Measurements from ENCODE around the gene SERTM1.

Gene SERTM1

GRCh38 chr13:36673838-36674326 is at the start of gene SERTM1:
Gene SERTM1, plus strand, starts transcription at chr13:36674020. Its CDS starts 21,059 bp downstream, at chr13:36695079.
- no peak for DNase-seq

GRCh38 chr13:36628377-36629056 is 45.3 kb upstream of the SERTM1 start:
- no peak for DNase-seq

GRCh38 chr13:36629057-36629385 is 44.8 kb upstream of the SERTM1 start:
- no peak for DNase-seq

- DNase-seq, result no peak
Observed at GRCh38 chr13:36630181-36630803, 43.5 kb upstream of the SERTM1 start.

- DNase-seq, result no peak
Observed at GRCh38 chr13:36639610-36640009, 34.2 kb upstream of the SERTM1 start.

- DNase-seq, result no peak
Observed at GRCh38 chr13:36650611-36651010, 23.2 kb upstream of the SERTM1 start.

GRCh38 chr13:36665630-36666029 is 8.2 kb upstream of the SERTM1 start:
- no peak for DNase-seq

- no peak for DNase-seq
Observed at GRCh38 chr13:36666477-36667229, 7.2 kb upstream of the SERTM1 start.

GRCh38 chr13:36668316-36668715 is 5.5 kb upstream of the SERTM1 start:
- DNase-seq, result no peak

- DNase-seq, result no peak
Observed at GRCh38 chr13:36673352-36673751, 468 bp upstream of the SERTM1 start.

- no peak for DNase-seq
Observed at GRCh38 chr13:36674337-36675212, 755 bp downstream of the SERTM1 start.

- no peak for DNase-seq
Observed at GRCh38 chr13:36675213-36675536, 1.4 kb downstream of the SERTM1 start.

- DNase-seq, result no peak
Observed at GRCh38 chr13:36680913-36681312, 7.1 kb downstream of the SERTM1 start.

- DNase-seq, result no peak
Observed at GRCh38 chr13:36681894-36682624, 8.2 kb downstream of the SERTM1 start.

GRCh38 chr13:36683701-36684100 is 9.9 kb downstream of the SERTM1 start:
- DNase-seq, result no peak

- DNase-seq, result peak; percentile 6
Observed at GRCh38 chr13:36685927-36686326, 12.1 kb downstream of the SERTM1 start.

- DNase-seq, result no peak
Observed at GRCh38 chr13:36696410-36697010, 22.7 kb downstream of the SERTM1 start.

GRCh38 chr13:36700170-36700569 is 26.4 kb downstream of the SERTM1 start:
- no peak for DNase-seq

GRCh38 chr13:36706755-36707154 is 32.9 kb downstream of the SERTM1 start:
- DNase-seq, result no peak

GRCh38 chr13:36709136-36709890 is 35.5 kb downstream of the SERTM1 start:
- no peak for DNase-seq

- DNase-seq, result no peak
Observed at GRCh38 chr13:36710396-36710795, 36.6 kb downstream of the SERTM1 start.
